ENCODE data around the gene TNFRSF19.

GRCh38 chr13:23626700-23627099 is 56.5 kb downstream of the TNFRSF19 start:
- TF ChIP-seq CTCF (IDR thresholded peaks at IDR 0.05) (no peak), POLR2A (IDR thresholded peaks at IDR 0.05) (no peak)

All from body of pancreas (tissue), 4 donors.